PFSK-1 (cell line): Measurements from ENCODE around the gene ATP5F1E.

Source experiments
- FOXP2 ChIP-seq: optimal IDR thresholded peaks from 2 replicates; pipeline ENCODE3; 2011; ENCODE audit warnings: borderline replicate concordance, control low read depth, inconsistent platforms; ENCODE audit not compliant: insufficient read depth; ENCODE audit errors: extremely low read length, extremely low read depth
- POLR2AphosphoS5 ChIP-seq: IDR thresholded peaks from 2 replicates; pipeline ENCODE4 v1.6.1; 2012; ENCODE audit warnings: low read depth, mild to moderate bottlenecking, control low read depth, low read length, moderate library complexity
- SIN3A ChIP-seq: IDR thresholded peaks from 2 replicates; pipeline ENCODE4 v1.6.1; 2012; ENCODE audit warnings: mild to moderate bottlenecking, low read length, moderate library complexity, borderline replicate concordance; ENCODE audit not compliant: insufficient read depth
- TAF1 ChIP-seq: IDR thresholded peaks from 2 replicates; pipeline ENCODE4 v1.6.1; 2012; ENCODE audit warnings: low read length, control low read depth, borderline replicate concordance; ENCODE audit not compliant: insufficient read depth
- TF ChIP-seq, protein P1 (sequence below), 2 experiments: IDR thresholded peaks; 2 replicates each; pipeline versions ENCODE4 v1.6.1 to v1.8.0; 2011 to 2012; ENCODE audit warnings: low read depth in 2 of 2, low read length in 2 of 2, control low read depth in 1 of 2, inconsistent platforms in 1 of 2, mild to moderate bottlenecking in 1 of 2, moderate library complexity in 1 of 2; ENCODE audit not compliant: insufficient read depth in 1 of 2

ATP5F1E gene

DNA sequence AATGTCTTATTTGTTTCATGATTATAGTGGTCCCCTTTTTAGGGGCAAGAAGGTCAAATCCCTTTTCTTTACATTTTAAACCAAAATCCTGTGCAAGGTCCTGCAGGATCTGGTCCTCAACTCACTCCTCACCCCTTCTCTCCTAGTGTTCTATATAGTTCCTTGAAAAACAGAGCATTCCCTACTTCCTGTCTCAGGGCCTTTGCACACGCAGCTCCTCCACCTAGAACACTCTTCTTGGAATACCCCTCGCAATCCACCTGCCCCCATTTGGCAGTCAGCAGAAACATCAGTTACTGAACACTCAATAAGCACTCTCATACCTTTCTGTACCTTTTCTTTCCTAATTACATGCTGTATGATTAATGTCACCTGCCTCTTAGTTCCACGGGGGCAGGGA is 3.2 kb upstream of the ATP5F1E start:
- TF ChIP-seq POLR2AphosphoS5 (no peak), FOXP2 (no peak), TAF1 (no peak), SIN3A (no peak)
- TF ChIP-seq, protein P1, sequence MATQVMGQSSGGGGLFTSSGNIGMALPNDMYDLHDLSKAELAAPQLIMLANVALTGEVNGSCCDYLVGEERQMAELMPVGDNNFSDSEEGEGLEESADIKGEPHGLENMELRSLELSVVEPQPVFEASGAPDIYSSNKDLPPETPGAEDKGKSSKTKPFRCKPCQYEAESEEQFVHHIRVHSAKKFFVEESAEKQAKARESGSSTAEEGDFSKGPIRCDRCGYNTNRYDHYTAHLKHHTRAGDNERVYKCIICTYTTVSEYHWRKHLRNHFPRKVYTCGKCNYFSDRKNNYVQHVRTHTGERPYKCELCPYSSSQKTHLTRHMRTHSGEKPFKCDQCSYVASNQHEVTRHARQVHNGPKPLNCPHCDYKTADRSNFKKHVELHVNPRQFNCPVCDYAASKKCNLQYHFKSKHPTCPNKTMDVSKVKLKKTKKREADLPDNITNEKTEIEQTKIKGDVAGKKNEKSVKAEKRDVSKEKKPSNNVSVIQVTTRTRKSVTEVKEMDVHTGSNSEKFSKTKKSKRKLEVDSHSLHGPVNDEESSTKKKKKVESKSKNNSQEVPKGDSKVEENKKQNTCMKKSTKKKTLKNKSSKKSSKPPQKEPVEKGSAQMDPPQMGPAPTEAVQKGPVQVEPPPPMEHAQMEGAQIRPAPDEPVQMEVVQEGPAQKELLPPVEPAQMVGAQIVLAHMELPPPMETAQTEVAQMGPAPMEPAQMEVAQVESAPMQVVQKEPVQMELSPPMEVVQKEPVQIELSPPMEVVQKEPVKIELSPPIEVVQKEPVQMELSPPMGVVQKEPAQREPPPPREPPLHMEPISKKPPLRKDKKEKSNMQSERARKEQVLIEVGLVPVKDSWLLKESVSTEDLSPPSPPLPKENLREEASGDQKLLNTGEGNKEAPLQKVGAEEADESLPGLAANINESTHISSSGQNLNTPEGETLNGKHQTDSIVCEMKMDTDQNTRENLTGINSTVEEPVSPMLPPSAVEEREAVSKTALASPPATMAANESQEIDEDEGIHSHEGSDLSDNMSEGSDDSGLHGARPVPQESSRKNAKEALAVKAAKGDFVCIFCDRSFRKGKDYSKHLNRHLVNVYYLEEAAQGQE (IDR thresholded peaks at IDR 0.05; ENCODE audit: insufficient read depth in 1 of 2, low read depth in 2 of 2, low read length in 2 of 2), result no peak

DNA sequence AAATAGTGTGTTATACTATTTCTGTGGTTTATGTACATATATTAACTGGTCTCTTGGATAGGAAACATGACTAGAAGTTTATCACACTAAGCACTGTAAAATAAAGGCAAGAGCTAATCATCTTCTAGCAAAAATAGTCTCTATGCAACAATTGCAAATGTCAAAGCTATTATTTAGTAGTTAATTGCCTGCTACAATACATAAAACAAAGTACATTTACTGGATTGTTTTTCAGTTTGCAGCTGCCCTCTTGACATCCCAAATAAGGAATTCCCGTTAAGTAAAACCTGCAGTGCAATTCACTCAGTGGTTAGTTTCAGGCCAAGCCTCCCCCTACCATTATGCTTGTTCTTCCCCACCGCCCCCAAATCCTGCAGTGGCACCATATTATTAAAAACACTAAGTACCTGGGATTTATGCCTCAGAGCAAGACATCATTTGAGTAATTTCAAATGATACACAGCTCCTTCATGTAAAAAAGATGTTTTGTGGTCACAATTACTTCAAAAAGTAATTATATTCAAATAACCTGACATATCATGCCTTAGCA is 1.6 kb upstream of the ATP5F1E start:
- TF ChIP-seq FOXP2, result no peak
- no peak for TF ChIP-seq TAF1
- TF ChIP-seq, protein P1 (IDR thresholded peaks at IDR 0.05; ENCODE audit: insufficient read depth in 1 of 2, low read depth in 2 of 2, low read length in 2 of 2), result no peak
- no peak for TF ChIP-seq POLR2AphosphoS5
- TF ChIP-seq SIN3A, result no peak

DNA sequence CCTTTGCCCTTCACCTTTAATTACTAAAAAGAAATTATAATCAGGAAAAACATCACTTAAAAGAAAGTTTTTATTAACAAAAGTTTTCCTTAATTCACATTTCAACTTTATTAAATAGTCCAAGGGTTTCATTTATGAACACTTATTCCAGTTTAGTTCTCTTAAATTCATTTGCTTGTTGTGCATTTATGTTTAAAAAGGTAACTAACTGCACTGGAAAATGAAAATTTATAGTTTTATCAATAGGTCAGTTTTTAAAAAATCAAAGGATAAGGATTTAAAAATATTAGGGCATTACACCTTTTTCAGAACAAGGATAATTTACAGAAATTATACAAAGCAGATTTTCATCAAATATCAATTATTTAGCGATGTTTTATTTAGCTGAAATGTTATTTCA is 958 bp upstream of the ATP5F1E start:
- TF ChIP-seq TAF1, result no peak
- no peak for TF ChIP-seq POLR2AphosphoS5
- no peak for TF ChIP-seq FOXP2
- TF ChIP-seq, protein P1 (IDR thresholded peaks at IDR 0.05; ENCODE audit: insufficient read depth in 1 of 2, low read depth in 2 of 2, low read length in 2 of 2), result no peak
- no peak for TF ChIP-seq SIN3A

DNA sequence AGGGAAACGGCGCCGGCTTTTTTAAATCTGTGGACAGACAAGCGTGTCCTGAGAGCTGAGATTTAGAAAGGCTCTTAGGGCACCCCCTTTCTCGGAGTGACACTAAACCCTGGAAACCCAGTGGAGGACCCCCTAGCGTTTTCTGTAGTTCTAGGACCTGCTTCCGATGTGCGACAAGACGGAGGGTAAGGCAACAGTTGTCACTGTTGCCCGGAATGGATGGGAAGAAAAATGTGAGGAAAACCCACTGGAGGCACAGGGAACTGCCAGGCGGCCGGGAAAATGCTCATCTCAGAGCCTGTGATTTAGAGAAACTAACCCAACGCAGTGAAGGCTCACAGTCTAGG is 551 bp upstream of the ATP5F1E start:
- TF ChIP-seq TAF1, result no peak
- no peak for TF ChIP-seq POLR2AphosphoS5
- no peak for TF ChIP-seq FOXP2
- TF ChIP-seq, protein P1 (IDR thresholded peaks at IDR 0.05; ENCODE audit: insufficient read depth in 1 of 2, low read depth in 2 of 2, low read length in 2 of 2), result no peak

DNA sequence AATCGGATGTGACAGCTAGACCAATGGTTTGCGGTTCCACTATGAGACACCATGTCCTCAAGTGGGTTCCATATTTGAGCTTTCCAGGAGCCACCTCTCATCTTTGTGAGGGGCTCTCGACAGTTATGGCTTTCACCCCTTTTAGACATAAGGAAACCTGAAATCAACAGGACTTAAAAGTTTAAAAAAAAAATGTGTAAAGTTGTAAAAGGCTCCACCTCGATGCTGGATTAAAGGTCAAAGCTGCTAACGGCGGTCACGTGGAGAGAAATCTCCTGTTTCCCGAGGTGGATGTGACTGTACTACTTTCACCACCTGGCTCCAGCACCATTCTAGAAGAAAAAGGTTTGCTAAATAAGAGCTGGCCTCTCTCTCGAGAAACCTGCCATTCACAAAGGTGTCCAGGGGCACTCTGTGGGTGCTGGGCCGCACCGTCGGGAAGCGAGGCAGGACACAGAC is 542 bp downstream of the ATP5F1E start:
- TF ChIP-seq SIN3A (no peak), POLR2AphosphoS5 (no peak), FOXP2 (no peak), TAF1 (no peak)
- TF ChIP-seq, protein P1 (IDR thresholded peaks at IDR 0.05; ENCODE audit: insufficient read depth in 1 of 2, low read depth in 2 of 2, low read length in 2 of 2), result no peak
